ENCODE measurements around the gene UBA5.

UBA5 gene

DNA sequence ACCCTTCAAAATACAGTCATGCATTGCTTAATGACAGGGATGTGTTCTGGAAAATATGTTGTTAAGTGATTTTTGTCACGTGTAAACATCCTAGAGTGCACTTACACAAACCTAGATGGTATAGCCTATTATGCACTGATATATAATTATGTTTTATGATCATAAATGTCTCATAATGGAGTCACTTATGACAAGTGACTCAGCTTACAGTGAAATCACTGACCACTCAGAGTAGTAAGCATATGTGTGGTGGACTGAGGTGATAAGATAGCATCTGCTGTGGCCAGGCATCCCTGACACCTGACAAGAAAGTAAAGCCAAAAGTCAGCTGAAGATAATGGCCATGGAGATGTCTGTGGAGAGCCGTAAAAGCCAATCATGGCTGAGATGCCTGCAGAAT lies 5.9 kb upstream of the UBA5 start:
- DNase-seq (ENCODE audit: low read depth): no peak

DNA sequence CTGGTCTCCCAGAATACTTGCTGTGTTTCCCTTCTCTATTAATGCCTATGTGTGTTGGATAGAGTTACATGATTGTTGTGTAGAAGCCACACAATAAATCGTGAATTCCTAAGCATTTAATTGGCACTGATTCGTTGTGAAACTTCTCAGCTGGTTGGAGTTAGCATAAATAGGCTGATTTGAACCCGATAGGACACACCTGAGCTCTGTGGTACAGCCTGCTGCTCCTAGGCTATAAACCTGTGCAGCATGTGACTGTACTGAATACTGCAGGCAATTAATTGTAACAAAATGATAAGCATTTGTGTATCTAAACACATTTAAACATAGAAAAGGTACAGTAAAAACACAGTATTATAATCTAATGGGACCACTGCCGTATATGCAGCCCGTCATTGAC lies 5.4 kb upstream of the UBA5 start:
- DNase-seq (ENCODE audit: low read depth): no peak

- DNase-seq (ENCODE audit: low read depth): no peak
Observed at GRCh38 chr3:132655471-132655870, 4.7 kb upstream of the UBA5 start.

DNA sequence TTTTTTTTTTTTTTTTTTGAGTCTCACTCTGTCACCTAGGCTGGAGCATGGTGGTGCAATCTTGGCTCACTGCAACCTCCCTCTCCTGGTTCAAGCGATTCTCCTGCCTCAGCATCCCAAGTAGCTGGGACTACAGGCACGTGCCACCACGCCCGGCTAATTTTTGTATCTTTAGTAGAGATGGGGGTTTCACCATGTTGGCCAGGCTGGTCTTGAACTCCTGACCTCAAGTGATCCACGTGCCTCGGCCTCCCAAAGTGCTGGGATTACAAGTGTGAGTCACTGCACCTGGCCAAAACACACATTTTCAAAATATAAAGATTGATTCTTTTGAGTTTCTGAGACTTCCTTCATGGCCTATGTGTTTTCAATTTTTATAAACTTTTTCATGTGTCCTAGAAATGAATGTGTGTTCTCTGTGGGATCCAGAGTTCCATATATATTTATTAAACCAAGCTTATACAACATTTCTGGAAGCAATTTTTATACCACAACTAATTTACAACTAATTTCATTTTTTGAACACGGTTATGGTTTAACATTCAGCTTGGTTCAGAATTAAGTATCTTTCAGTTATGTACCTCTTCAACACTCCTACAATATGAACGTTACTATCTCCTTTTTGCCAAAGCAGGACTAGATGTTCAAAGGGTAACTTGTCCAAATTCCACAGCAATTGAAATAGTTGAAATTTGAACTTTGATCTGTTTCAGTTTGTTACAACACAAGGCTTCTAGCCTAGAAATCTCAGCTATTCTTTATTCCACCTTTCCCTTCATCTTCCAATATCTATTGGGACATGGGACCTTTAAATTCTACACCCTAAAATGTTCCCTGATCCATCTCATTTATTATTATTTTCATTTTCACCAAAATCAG lies 2.0 kb upstream of the UBA5 start:
- DNase-seq (ENCODE audit: low read depth): no peak

- no peak for DNase-seq (ENCODE audit: low read depth)
Observed at GRCh38 chr3:132659000-132659364, 1.1 kb upstream of the UBA5 start.

DNA sequence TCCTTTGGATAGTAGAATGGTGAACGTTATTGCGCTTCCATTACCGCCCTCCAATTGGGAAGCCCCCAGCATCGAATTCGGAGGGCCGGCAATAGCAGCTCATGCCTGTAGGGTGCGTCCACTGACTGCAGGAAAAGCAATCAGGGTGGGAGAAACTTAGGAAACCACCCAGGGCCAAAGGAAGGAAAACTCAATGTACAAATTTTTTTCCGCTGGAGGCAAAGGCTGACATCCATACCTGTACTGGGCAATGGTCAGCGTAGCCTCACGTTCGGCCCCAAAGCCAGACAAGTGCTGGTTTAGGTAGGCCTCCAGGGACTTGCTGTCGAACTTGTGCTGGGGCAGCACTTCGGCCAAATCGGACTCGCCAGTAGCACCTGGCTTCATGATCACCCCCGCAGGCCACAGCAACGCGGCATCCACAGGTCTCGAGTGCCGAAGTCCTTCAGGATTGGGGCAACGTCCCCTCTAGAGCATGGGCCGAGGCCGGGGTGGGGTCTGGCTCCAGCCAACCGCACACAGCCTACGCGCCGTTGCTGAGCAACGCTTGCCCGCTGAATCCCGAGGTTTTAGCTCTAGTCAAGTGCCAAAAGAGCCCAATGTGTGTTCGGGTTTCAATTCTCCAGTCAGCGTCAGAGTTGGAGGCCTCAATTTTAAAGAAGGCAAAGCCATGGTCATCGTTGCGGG lies 621 bp upstream of the UBA5 start, which contains the start of gene ACAD11:
Gene ACAD11 (minus strand): TSS at position 445 of the 687 bp plus-strand sequence. CDS start 58 bp downstream, at position 387.
- no peak for DNase-seq (ENCODE audit: low read depth)

- no peak for DNase-seq (ENCODE audit: low read depth)
Observed at GRCh38 chr3:132660811-132661070, 612 bp downstream of the UBA5 start.

DNA sequence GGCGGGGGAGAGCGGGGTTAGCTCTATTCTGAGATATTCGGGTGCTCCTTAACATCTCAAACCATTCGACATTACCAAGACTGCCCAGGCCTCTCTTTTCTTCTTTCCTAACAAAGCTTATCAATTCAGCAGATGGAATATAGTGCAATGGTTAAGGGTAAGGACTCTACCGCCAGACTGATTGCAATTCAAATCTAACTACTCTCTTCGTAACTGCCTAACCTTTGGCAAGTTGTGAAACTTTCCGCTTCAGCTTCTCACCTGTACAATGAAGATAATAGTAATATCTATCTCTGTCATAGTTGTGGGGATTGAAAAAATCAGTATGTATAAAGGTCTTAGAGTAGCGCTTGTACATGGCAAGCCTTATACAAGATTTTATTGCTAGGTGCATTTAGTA lies 972 bp downstream of the UBA5 start:
- no peak for DNase-seq (ENCODE audit: low read depth)

DNA sequence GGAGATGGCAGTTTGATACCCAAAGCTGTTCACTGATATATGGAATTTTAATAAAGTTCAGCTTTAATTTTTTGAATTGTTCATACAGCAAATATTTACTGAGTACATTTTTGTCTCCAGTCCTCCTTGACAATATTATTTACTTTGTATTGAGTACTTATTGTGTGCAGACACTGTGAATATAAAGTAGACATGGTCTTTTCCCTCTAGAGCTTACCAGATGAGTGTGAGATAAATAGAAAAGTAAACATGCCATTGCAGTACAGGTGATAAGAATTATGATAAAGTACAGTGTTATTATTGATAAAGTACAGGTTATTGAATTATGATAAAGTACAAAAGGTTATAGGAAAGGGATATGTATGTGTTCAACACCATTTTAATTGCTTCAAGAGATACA lies 2.1 kb downstream of the UBA5 start:
- no peak for DNase-seq (ENCODE audit: low read depth)

DNA sequence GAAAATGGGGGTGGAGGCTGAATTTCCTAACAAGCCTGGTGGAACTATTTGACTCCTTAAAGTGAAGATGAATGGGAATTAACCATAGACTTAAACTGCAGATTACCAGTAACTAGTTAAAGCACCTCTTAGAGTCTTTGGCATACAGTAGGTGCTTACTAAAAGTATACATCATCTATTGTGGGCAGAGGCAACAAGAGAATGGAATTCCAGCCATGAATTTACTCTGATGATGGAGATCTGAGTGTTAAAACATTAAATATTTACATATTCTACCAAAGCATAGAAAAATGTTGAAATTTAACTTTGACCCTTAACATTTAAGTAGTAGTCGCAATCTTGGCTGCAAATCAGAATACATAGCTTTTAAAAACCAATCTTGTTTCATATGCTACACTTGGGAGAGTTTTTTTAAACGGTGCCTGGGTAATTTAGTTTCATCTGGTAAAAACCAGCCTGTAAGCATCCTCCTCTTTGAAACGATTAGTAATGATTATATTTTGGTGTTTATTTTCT lies 5.2 kb downstream of the UBA5 start:
- DNase-seq (ENCODE audit: low read depth): no peak

DNA sequence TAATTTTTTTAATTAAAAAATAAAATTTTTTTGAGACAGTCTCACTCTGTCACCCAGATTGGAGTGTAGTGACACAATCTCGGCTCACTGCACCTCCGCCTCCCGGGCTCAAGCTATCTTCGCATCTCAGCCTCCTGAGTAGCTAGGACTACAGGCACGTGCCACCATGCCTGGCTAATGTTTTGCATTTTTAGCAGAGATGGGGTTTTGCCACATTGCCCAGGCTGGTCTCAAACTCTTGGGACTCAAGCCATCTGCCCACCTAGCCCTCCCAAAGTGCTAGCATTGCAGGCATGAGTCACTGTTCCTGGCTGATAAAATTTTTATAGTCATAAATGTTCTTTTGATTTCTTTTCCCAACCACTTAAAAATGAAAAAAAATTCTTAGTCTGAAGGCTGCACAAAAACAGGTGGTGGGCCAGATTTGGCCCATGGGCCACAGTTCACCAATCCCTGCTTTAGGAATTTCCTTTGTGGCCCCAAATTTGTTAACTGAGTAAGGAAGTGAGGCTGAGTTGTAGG lies 9.2 kb downstream of the UBA5 start:
- DNase-seq (ENCODE audit: low read depth): no peak

GRCh38 chr3:132675408-132675807 lies 15.3 kb downstream of the UBA5 start:
- DNase-seq (ENCODE audit: low read depth): no peak

GRCh38 chr3:132679911-132680310 lies 19.8 kb downstream of the UBA5 start:
- no peak for DNase-seq (ENCODE audit: low read depth)

DNA sequence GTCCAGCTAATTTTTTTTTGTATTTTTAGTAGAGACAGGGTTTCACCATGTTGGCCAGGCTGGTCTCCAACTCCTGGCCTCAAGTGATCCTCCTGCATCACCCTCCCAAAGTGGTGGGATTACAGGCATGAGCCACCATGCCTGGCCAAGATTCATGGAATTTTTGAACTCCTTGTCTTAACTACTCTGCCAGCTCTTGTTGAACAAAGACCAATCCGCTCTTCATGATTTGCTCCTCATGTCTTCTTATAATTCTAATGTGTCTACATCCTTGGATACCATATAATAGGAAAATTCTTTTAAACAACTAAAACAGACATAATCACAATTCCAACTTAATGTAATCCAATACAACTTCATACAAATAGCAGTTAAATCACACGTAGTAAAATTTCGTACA lies 21.3 kb downstream of the UBA5 start:
- no peak for DNase-seq (ENCODE audit: low read depth)

DNA sequence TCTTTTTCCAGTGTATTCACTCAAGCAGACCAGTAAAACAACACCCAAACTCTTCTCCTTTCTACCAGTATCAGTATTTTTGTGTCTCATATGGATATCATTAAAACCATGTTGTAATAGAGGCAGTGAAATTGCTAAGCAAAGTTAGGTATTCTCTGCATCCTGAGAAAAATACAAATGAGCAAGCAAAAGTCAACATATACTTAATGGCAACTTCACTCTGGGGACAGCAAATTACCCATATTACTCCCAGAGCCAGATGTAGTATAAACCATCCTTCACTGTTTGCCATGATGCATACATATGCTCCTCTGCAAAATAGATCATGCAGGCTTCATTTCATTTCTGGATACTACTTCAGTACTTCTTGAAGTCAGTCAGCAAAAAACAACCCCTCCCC lies 22.1 kb downstream of the UBA5 start:
- DNase-seq (ENCODE audit: low read depth): no peak

DNA sequence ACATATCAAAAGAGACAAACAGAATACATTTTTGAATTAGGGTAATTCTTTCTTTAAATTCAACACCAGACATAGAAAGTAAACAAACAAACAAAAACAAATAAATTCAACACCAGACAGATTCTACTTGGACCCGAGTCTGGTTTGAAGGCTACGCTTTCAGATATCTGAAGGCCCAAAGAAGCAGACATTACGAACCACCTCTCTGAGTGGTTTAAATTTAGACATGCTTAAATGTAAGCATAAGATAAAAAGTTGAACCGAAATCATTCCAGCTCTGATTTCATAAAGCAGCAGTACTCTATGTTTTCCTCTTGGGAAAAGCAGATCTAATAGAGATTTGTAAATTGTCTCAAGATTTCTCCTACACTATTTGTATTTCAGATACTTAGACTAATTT lies 29.9 kb downstream of the UBA5 start:
- no peak for DNase-seq (ENCODE audit: low read depth)

- DNase-seq (ENCODE audit: low read depth): no peak
Observed at GRCh38 chr3:132694991-132695390, 34.9 kb downstream of the UBA5 start.

GRCh38 chr3:132695422-132695821 lies 35.3 kb downstream of the UBA5 start:
- DNase-seq (ENCODE audit: low read depth): no peak

DNA sequence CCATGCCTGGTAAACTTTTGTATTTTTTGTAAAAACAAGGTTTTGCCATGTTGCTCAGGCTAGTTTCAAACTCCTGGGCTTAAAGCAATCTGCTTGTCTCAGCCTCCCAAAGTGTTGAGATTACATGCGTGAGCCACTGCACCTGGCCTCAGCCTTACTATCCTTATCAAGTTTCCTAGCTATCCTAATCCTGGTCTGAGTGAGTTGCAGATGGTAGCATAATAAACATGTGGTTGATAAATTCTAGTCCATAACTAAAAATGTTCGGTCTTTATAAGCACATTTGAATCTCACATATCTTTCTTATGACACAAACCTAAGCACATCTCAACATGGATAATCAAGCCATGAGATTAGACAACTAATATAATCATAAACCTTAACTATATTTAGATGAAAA lies 43.6 kb downstream of the UBA5 start:
- DNase-seq (ENCODE audit: low read depth): no peak

- DNase-seq (ENCODE audit: low read depth): no peak
Observed at GRCh38 chr3:132709761-132710160, 49.6 kb downstream of the UBA5 start.

DNA sequence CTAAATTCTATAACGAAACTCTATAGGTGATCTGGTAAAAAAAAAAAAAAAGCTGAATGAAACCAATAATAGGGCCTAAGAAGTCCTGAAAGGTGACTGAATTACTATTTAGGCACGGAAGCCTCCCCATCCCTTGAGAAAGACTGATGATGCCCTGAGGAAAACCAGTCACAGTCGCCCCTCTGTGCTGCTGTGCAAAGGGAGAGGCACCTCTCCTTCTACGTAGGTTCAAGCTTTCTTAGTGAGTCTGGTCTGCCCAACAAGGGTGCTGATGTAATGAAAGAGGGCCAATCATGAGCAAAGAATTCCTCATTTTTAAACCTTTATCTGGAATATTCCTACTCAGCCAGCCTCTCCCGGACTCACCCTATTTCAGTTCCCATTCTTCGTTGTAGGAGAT lies 50.2 kb downstream of the UBA5 start:
- no peak for DNase-seq (ENCODE audit: low read depth)

- DNase-seq (ENCODE audit: low read depth): no peak
Observed at GRCh38 chr3:132713977-132714727, 54.0 kb downstream of the UBA5 start.

DNA sequence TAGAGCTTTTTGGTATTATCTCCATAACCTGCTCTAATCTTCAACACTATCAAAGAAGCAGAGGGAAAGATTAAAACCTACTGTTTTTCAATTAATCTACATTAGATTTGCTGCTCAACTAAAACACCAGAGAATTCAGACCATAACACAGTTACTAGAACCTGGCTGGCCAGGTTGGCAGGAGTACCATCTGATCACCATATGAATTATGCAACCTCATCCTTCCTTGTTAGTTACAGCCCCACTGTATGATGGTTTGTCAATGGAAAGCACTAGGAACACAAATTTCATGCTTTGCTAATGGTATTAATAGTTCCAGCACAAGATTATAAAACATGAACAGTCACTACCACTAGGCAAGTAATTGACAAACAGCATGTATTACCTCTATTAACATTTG lies 56.2 kb downstream of the UBA5 start:
- DNase-seq (ENCODE audit: low read depth): no peak

All from stimulated activated CD8-positive, alpha-beta memory T cell treated with anti-CD3 and anti-CD28 coated beads, Interleukin-4, amount 100 ng/mL, for 24 hours (primary cell).